Measurements from ENCODE around the gene GPR137B.

Gene GPR137B

GRCh38 chr1:236253918-236254637 lies 111.7 kb downstream of the GPR137B start:
- H3K27ac ChIP-seq (ENCODE audit: extremely low read depth, low read depth, low read length): no peak overlapping the region
- ChIA-PET CTCF (no interaction called here), POLR2A (no interaction called here)
- TF ChIP-seq ZNF449 (tag by site-specific recombination; IDR thresholded peaks at IDR 0.05): peak; percentile 42; the same call in 1 of the 2 replicates
- TF ChIP-seq ZEB2 (tag by site-specific recombination; IDR thresholded peaks at IDR 0.05): no peak
- no peaks in the 10 kb centered on the region for H3K4me1 ChIP-seq (ENCODE audit: control insufficient read depth, insufficient read depth, low read length)
- no peak overlapping the region for H3K4me3 ChIP-seq (ENCODE audit: low read depth, low read length)
- H3K9me3 ChIP-seq (ENCODE audit: control insufficient read depth, insufficient read depth, low read depth, low read length): 0 out of 2 replicates have a peak, but pooled peaks cover 2% of the 10 kb centered on the region
- peaks cover 4 to 16% of the 10 kb centered on the region in 2 experiments; a peak in 2 of 3 replicates for H3K36me3 ChIP-seq (ENCODE audit: control insufficient read depth in 2 of 2, insufficient read depth in 1 of 2, low read length in 2 of 2)

- 0 out of 2 replicates have a peak, but pooled peaks cover 2% of the 10 kb centered on the region for H3K9me3 ChIP-seq (ENCODE audit: control insufficient read depth, insufficient read depth, low read depth, low read length)
- TF ChIP-seq ZNF654 (tag by site-specific recombination; IDR thresholded peaks at IDR 0.05; ENCODE audit: low read depth): no peak
- no peak for TF ChIP-seq HOXD13 (CRISPR knock-in tag; IDR thresholded peaks at IDR 0.05; ENCODE audit: borderline replicate concordance)
- no peak for TF ChIP-seq PRDM10 (tag by site-specific recombination; IDR thresholded peaks at IDR 0.05)
- TF ChIP-seq ZNF473 (tag by site-specific recombination; IDR thresholded peaks at IDR 0.05): no peak
- TF ChIP-seq ZNF24 (tag by site-specific recombination; IDR thresholded peaks at IDR 0.05): no peak
- TF ChIP-seq KLF7 (tag by site-specific recombination; IDR thresholded peaks at IDR 0.05; ENCODE audit: borderline replicate concordance): no peak
- no peak for TF ChIP-seq ZNF449 (tag by site-specific recombination; IDR thresholded peaks at IDR 0.05)
- no peak for TF ChIP-seq REPIN1 (tag by site-specific recombination; IDR thresholded peaks at IDR 0.05; ENCODE audit: low read depth)
- no peak for TF ChIP-seq ZNF777 (tag by site-specific recombination; IDR thresholded peaks at IDR 0.05; ENCODE audit: borderline replicate concordance)
- TF ChIP-seq, protein P1, sequence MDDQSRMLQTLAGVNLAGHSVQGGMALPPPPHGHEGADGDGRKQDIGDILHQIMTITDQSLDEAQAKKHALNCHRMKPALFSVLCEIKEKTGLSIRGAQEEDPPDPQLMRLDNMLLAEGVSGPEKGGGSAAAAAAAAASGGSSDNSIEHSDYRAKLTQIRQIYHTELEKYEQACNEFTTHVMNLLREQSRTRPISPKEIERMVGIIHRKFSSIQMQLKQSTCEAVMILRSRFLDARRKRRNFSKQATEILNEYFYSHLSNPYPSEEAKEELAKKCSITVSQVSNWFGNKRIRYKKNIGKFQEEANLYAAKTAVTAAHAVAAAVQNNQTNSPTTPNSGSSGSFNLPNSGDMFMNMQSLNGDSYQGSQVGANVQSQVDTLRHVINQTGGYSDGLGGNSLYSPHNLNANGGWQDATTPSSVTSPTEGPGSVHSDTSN (CRISPR knock-in tag; IDR thresholded peaks at IDR 0.05): no peak
- TF ChIP-seq ZNF223 (tag by site-specific recombination; IDR thresholded peaks at IDR 0.05): no peak
- ChIA-PET POLR2A (no interaction called here), CTCF (no interaction called here)
- H3K36me3 ChIP-seq (ENCODE audit: control insufficient read depth in 2 of 2, insufficient read depth in 1 of 2, low read length in 2 of 2): peaks cover 8% of the 10 kb centered on the region in 2 experiments; a peak in 2 of 3 replicates
- H3K4me1 ChIP-seq (ENCODE audit: control insufficient read depth, insufficient read depth, low read length): no peaks in the 10 kb centered on the region
- H3K4me3 ChIP-seq (ENCODE audit: low read depth, low read length): no peak overlapping the region
- no peak overlapping the region for H3K27ac ChIP-seq (ENCODE audit: extremely low read depth, low read depth, low read length)
Observed at GRCh38 chr1:236257216-236257615, 114.9 kb downstream of the GPR137B start.
